ENCODE results near the gene GRM1.
A peak's percentile ranks its signal among the peaks of the same experiment; 100 is the strongest.

The GRM1 gene

GRCh38 chr6:146100776-146101175 is 71.9 kb downstream of the GRM1 start:
- no peak for DNase-seq

- DNase-seq, result no peak
Observed at GRCh38 chr6:146103416-146104072, 74.7 kb downstream of the GRM1 start.

GRCh38 chr6:146106532-146106931 is 77.7 kb downstream of the GRM1 start:
- no peak for DNase-seq

- no peak for DNase-seq
Observed at GRCh38 chr6:146110990-146111389, 82.1 kb downstream of the GRM1 start.

- DNase-seq, result no peak
Observed at GRCh38 chr6:146111881-146112450, 83.1 kb downstream of the GRM1 start.

- no peak for DNase-seq
Observed at GRCh38 chr6:146113084-146113623, 84.3 kb downstream of the GRM1 start.

GRCh38 chr6:146123616-146124015 is 94.8 kb downstream of the GRM1 start:
- no peak for DNase-seq

GRCh38 chr6:146127447-146128215 is 98.8 kb downstream of the GRM1 start:
- no peak for DNase-seq

- no peak for DNase-seq
Observed at GRCh38 chr6:146133866-146134265, 105.0 kb downstream of the GRM1 start.

GRCh38 chr6:146135167-146135566 is 106.3 kb downstream of the GRM1 start:
- no peak for DNase-seq

- no peak for DNase-seq
Observed at GRCh38 chr6:146146836-146147235, 118.0 kb downstream of the GRM1 start.

- peak; percentile 33 for DNase-seq
Observed at GRCh38 chr6:146149770-146150169, 120.9 kb downstream of the GRM1 start.

- no peak for DNase-seq
Observed at GRCh38 chr6:146153040-146153758, 124.3 kb downstream of the GRM1 start.

- DNase-seq, result no peak
Observed at GRCh38 chr6:146154197-146154596, 125.3 kb downstream of the GRM1 start.

- no peak for DNase-seq
Observed at GRCh38 chr6:146161664-146162063, 132.8 kb downstream of the GRM1 start.

GRCh38 chr6:146169872-146170271 is 141.0 kb downstream of the GRM1 start:
- no peak for DNase-seq

GRCh38 chr6:146177785-146178184 is 148.9 kb downstream of the GRM1 start:
- DNase-seq, result no peak

GRCh38 chr6:146183831-146184230 is 155.0 kb downstream of the GRM1 start:
- DNase-seq, result no peak

- no peak for DNase-seq
Observed at GRCh38 chr6:146184701-146185100, 155.8 kb downstream of the GRM1 start.

- no peak for DNase-seq
Observed at GRCh38 chr6:146189131-146189530, 160.3 kb downstream of the GRM1 start.

GRCh38 chr6:146190581-146190980 is 161.7 kb downstream of the GRM1 start:
- no peak for DNase-seq

GRCh38 chr6:146191166-146191565 is 162.3 kb downstream of the GRM1 start:
- DNase-seq, result no peak

GRCh38 chr6:146191612-146192011 is 162.8 kb downstream of the GRM1 start:
- DNase-seq, result no peak
